Activated T-cell treated with anti-CD3 and anti-CD28 coated beads, Interleukin-2, amount 50 U/mL, for 4 hours (primary cell): ENCODE measurements around the gene APOL4. TPM values are rescaled to one million over a fixed set of nuclear protein-coding genes. Genes with fewer than 3 reads are reported as not detected.
"Not testable (repeated sequence)": the region's sequence is repeated elsewhere in the genome, so short reads cannot be mapped to it uniquely, and the experiment has no call there.

Experiments used
- ATAC-seq, 2 donors: fragments of 200-7000 bp; cut with Tn5 transposase; one replicate each; pipeline ENCODE4 v1.10.0; 2021
- DNase-seq: peaks from one replicate; pipeline ENCODE4 v3.0.0-alpha.2; 2020
- H3K27me3 Mint-ChIP-seq: one replicate; pipeline ENCODE4 v1.8.0; 2021; ENCODE audit warnings: low read depth, mixed read lengths
- H3K36me3 Mint-ChIP-seq: one replicate; pipeline ENCODE4 v1.8.0; 2022; ENCODE audit warnings: mixed read lengths; ENCODE audit not compliant: insufficient read depth
- H3K4me1 Mint-ChIP-seq: one replicate; pipeline ENCODE4 v1.8.0; 2021; ENCODE audit warnings: low read depth, mixed read lengths
- H3K4me3 Mint-ChIP-seq: one replicate; pipeline ENCODE4 v1.8.0; 2021; ENCODE audit warnings: mild to moderate bottlenecking, moderate library complexity, mixed read lengths
- H3K9me3 Mint-ChIP-seq: one replicate; pipeline ENCODE4 v1.8.0; 2021; ENCODE audit warnings: mixed read lengths
- total RNA-seq, 3 donors: library from RNA; stranded (reverse); gene quantifications; one replicate each; pipeline ENCODE4 v1.2.1, GENCODE V29; 2021

APOL4 gene
- total RNA-seq, 3 donors from 2014 or later = 0.27 TPM; not detected in 2

DNA sequence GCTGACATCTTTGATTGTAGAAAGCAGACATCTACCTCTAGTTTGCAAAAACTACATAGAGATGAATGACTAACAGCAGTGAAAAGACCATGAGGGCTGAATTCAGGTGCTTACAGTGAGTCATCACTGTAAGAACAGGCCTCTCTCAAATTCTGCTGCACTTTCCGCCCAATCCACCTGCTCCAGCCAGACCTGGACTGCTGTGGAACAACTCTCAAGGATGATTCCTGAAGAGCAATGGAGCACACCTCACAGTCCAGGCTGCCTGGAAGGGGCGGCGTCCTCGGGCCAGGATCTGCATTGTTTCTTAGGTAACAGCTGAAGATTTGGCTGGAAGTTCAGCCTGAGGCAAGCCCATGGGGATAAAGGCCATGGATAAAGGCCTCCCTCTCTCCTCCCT, 22.6 kb upstream of the APOL4 start:
- no peak for ATAC-seq
- no peak for DNase-seq
- H3K36me3 Mint-ChIP-seq = peaks cover 24% of the 10 kb centered on the region
- no peak overlapping the region for H3K4me3 Mint-ChIP-seq
- H3K9me3 Mint-ChIP-seq = no peaks in the 10 kb centered on the region
- H3K27me3 Mint-ChIP-seq = peaks cover 2% of the 10 kb centered on the region
- peaks cover 12% of the 10 kb centered on the region for H3K4me1 Mint-ChIP-seq

DNA sequence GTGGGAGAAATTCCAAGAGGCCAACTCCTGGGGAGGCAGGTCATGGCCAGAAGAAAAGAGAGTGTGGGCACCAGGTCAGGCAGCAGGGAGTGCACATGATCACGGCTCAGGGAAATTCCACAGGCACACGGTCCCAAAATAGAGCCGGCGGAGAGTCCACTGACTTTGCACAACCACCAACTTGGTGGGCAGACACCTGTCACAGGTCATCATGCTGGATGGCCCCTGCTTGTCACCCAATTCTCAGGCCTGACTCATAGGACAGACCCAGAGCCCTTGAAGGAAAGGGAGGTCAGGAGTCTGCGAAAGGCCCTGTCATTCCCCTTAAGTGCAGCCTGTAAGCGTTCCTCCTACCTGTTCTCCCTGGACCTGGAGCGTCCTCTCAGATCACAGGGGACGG, 21.9 kb upstream of the APOL4 start:
- DNase-seq = no peak
- H3K36me3 Mint-ChIP-seq = peaks cover 17% of the 10 kb centered on the region
- H3K9me3 Mint-ChIP-seq = no peaks in the 10 kb centered on the region
- H3K4me3 Mint-ChIP-seq = no peak overlapping the region
- peaks cover 12% of the 10 kb centered on the region for H3K4me1 Mint-ChIP-seq
- ATAC-seq = no peak
- H3K27me3 Mint-ChIP-seq = peaks cover 2% of the 10 kb centered on the region

DNA sequence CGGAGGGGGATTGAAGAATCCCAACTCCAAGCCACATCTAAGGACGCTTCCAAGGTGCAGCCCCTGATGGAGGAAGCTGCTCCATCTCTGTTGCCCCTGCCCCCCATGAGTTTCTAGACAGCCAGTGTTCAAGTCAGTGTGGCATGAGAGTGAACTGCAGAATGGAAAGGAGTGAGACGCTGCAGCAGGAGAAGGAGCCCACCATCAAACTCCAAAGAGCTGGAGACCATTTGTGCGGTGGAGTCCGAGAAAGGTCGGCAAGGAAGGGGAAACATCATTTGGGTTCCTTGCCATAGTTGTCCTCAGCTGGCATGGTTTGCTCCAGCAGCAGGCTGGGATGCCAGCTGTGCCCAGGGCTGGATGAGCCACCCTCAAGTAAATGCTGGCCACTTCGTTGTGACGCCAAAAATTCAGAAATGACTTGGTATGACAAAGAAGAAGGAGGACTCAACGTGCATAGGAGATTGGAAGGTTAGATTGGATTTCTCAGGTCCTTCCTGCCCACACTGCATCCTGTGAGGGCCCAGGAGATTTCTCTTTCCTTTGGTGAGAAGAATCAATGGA, 21.4 kb upstream of the APOL4 start:
- H3K9me3 Mint-ChIP-seq = no peaks in the 10 kb centered on the region
- H3K27me3 Mint-ChIP-seq = peaks cover 6% of the 10 kb centered on the region
- H3K36me3 Mint-ChIP-seq = peaks cover 16% of the 10 kb centered on the region
- H3K4me1 Mint-ChIP-seq = peaks cover 12% of the 10 kb centered on the region
- ATAC-seq (no peak), DNase-seq (no peak)
- no peak overlapping the region for H3K4me3 Mint-ChIP-seq

DNA sequence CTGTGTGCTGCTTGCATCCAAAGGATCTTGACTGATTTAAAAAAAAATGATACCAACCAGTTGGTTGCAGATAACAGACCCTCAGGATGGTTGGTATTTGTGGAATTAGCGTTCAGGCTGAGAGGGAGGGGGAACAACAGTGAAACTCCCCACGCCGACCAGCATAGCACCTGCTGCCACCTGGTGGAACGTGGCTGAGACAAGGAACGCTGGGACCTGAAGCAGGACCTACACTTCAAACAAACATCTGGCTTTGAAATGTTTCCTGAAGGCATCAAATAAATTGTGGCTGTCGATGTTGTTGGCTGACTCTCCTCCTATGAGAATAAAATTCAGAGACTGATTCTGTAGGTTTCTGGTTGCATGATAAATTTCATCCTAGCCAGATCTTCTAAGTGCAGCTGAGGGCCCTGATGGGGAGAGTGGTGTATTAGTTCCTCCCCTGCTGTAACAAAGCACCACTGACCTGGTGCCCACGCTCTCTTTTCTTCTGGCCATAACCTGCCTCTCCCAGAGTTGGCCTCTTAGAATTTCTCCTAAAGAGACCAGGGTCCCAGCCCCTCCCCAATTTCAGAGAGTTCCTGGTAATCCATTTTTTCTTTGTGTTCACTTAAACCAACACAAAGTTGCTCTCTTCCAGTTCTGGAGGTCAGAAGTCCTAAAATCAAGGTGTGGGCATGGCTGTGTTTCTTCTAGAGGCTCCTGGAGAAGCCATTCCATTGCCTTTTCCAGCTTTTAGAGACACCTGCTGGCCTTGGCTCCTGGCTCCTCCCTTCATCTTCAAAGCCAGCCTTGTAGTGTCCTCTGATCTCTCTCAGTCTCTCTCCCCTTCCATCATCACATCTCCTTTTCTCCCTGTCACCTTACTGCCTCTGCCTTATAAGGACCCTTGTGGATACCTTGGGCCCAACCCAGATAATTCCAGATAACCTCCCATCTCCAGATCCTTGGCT, 20.5 kb upstream of the APOL4 start:
- DNase-seq (peak; percentile 53), ATAC-seq (peak; percentile 84 to 87)
- peaks cover 6% of the 10 kb centered on the region for H3K27me3 Mint-ChIP-seq
- H3K4me3 Mint-ChIP-seq = peak overlapping the region; percentile 58
- no peaks in the 10 kb centered on the region for H3K9me3 Mint-ChIP-seq
- H3K36me3 Mint-ChIP-seq = peaks cover 11% of the 10 kb centered on the region
- H3K4me1 Mint-ChIP-seq = peaks cover 12% of the 10 kb centered on the region

DNA sequence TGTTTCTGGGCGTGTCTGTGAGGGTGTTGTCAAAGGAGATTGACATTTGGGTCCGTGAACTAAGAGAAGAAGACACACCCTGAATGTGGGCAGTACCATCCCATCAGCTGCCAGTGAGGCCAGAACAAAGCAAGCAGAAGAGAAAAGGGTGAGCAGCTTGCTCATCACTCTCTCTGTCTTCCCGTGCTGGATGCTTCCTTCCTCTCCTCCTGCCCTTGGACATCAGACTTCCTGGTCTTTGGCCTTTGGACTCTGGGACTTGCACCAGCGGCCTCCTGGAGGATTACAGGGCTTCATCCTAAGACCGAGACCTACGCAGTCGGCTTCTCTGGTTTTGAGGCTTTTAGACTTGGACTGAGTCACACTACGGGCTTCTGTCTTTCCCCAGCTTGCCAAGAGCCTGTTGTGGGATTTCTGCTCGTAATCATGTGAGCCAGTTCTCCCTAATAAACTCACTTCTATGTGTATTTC, 18.9 kb upstream of the APOL4 start:
- Mint-ChIP-seq H3K4me1 (peaks cover 12% of the 10 kb centered on the region), H3K27me3 (peaks cover 11% of the 10 kb centered on the region), H3K4me3 (no peak overlapping the region), H3K9me3 (no peaks in the 10 kb centered on the region), H3K36me3 (peaks cover 2% of the 10 kb centered on the region)
- DNase-seq (no peak), ATAC-seq (no peak)

DNA sequence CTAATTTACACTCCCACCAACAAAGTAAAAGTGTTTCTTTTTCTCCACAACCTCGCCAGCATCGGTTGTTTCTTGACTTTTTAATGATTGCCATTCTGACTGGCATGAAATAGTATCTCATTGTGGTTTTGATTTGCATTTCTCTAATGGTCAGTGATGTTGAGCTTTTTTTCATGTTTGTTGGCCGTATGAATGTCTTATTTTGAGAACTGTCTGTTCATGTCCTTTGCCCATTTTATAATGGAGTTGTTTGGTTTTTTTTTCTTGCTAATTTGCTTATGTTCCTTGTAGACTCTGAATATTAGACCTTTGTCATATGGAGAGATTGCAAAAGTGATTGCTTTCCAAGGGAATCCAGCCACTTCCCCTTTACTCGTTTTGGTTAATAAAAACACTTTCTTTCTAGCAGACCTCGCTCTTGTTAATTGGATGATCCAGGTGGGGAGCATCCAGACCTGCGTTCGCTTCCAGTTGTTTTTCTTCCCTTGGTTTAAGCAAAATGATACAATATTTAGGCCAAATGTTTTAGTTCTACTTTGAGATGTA, 17.1 kb upstream of the APOL4 start:
- Mint-ChIP-seq H3K4me1 (peaks cover 10% of the 10 kb centered on the region), H3K36me3 (no peaks in the 10 kb centered on the region), H3K4me3 (no peak overlapping the region), H3K27me3 (peaks cover 17% of the 10 kb centered on the region), H3K9me3 (no peaks in the 10 kb centered on the region)
- ATAC-seq (no peak), DNase-seq (no peak)

DNA sequence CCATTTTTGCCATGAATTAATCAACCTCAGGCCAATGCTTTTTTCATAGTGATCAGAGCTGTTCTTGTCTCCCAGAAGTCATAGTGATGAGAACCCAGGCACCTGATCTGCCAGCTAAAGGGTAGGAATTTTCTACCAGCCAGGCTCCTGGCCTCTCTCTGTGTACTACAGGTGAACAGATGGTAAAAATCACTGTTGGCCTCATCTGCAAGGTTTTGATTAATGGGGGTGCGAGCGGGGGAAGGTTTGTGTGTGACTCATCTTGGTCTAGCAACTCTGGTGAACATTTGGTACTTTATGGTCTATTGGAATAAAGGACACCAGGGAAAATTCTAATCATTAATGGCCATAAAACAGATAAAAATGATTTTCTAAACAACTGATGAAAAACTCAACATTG, 14.4 kb upstream of the APOL4 start:
- Mint-ChIP-seq H3K27me3 (peaks cover 22% of the 10 kb centered on the region), H3K4me1 (peaks cover 7% of the 10 kb centered on the region), H3K9me3 (no peaks in the 10 kb centered on the region), H3K4me3 (no peak overlapping the region), H3K36me3 (no peaks in the 10 kb centered on the region)
- ATAC-seq = no peak
- DNase-seq = no peak

DNA sequence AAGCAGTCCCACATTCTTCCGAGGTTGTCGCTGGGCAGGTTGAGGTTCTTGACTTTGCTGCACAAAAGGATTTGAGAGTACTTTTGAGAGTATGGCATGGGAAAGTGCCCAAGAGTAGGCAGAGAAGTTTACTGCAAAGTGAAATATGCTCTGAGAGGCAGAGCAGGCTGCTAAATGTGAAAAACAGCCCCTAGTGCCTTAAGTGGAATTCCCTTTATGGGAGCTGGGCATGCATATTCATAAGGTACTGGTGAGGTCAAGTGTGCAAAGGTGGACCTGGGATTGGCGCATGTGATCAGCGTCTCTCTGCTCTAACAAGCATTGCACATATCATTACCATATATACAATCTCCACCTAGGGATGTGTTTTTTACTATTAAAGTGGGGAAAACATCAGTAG, 12.0 kb upstream of the APOL4 start:
- H3K27me3 Mint-ChIP-seq = peaks cover 28% of the 10 kb centered on the region
- peaks cover 8% of the 10 kb centered on the region for H3K9me3 Mint-ChIP-seq
- peaks cover 10% of the 10 kb centered on the region for H3K4me1 Mint-ChIP-seq
- H3K36me3 Mint-ChIP-seq = no peaks in the 10 kb centered on the region
- no peak overlapping the region for H3K4me3 Mint-ChIP-seq
- DNase-seq (no peak), ATAC-seq (no peak)

DNA sequence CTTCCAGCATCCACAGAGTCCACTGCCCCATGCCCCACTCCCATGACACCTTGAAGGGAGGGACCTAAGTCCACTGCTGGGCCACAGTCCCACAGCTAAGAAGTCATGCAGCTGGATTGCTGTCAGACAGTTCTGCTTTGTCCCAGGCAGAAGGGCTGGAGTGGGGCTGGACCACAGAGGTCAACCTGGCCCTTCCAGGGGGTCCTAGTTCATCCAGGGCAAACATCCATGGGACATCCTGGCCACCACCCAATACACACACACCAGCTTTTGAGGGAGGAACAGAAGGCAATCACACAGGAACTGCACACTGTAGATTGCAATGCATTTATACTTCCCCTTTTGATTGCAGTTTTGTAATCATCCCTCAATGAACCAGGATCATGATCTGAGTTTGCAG, 11.3 kb upstream of the APOL4 start:
- Mint-ChIP-seq H3K4me3 (no peak overlapping the region), H3K27me3 (peaks cover 23% of the 10 kb centered on the region), H3K9me3 (peaks cover 8% of the 10 kb centered on the region), H3K36me3 (no peaks in the 10 kb centered on the region), H3K4me1 (peaks cover 10% of the 10 kb centered on the region)
- DNase-seq (no peak), ATAC-seq (no peak)

DNA sequence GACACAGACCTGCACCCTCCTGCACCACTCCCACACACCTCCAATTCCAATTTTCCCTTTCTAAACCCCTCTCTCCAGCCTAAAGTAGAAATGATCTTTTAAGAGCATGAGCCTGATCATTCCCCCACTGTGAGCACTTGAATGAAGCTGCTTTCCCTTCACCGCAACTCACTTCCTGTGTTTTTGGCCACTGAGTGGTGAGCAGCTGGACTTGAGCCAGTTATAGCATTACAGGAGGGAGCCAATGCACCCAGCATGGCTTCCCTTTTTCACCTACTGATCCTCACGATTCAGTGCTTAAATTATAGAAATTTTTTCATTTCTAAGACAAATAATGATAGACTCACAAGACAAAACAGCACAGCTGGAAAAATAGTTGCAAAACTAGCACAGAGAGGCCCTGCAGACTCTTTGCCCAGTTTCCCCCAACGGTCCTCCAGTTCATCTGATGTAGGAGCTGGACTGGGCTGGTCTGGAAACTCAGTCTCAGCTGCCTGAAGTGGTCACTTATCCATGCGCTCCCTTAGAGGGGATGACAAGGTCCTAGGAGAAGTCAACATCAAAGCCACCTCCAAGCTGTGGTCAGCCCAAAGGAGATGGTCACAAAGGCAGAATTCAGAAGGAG, 9.7 kb upstream of the APOL4 start:
- Mint-ChIP-seq H3K4me1 (peaks cover 10% of the 10 kb centered on the region), H3K9me3 (peaks cover 8% of the 10 kb centered on the region), H3K4me3 (no peak overlapping the region), H3K36me3 (no peaks in the 10 kb centered on the region), H3K27me3 (peaks cover 23% of the 10 kb centered on the region)
- no peak for DNase-seq
- ATAC-seq = no peak

DNA sequence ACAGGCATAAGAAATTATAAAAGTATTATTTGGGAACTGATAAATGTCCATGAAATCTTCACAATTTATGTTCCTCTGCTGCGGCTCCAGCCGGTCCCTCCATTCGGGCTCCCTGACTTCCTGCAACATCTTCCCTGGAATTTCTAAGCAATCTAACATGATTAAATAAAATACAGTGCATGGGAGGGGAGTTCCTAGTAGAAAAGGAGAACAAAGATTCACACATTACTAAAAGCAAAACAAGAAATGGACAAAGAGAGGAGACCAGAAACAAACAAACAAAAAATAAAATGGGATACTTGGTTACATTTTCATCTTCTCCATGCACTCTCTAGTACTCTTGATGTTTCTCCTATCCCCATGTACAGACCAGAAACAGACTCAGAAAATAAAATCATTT, 8.6 kb upstream of the APOL4 start:
- ATAC-seq = no peak
- H3K4me3 Mint-ChIP-seq = no peak overlapping the region
- H3K27me3 Mint-ChIP-seq = peaks cover 16% of the 10 kb centered on the region
- H3K4me1 Mint-ChIP-seq = peaks cover 10% of the 10 kb centered on the region
- no peaks in the 10 kb centered on the region for H3K36me3 Mint-ChIP-seq
- no peak for DNase-seq
- peaks cover 8% of the 10 kb centered on the region for H3K9me3 Mint-ChIP-seq

DNA sequence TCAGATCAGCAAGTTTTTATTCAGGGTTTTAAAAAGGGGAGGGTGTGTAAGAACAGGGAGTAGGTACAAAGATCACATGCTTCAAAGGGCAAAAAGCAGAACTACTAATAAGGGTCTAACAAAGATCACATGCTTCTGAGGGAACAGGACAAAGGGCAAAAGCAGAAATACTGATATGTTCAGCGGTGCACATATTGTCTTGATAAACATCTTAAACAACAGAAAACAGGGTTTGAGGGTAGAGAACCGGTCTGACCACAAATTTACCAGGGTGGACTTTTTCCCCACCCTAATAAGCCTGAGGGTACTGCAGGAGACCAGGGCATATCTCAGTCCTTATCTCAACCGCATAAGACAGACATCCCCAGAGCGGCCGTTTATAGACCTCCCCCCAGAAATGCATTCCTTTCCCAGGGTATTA, 7.9 kb upstream of the APOL4 start:
- Mint-ChIP-seq H3K4me1 (peaks cover 10% of the 10 kb centered on the region), H3K27me3 (peaks cover 13% of the 10 kb centered on the region)
- H3K9me3 Mint-ChIP-seq, DNase-seq, H3K36me3 Mint-ChIP-seq, ATAC-seq, H3K4me3 Mint-ChIP-seq: not testable (repeated sequence)

DNA sequence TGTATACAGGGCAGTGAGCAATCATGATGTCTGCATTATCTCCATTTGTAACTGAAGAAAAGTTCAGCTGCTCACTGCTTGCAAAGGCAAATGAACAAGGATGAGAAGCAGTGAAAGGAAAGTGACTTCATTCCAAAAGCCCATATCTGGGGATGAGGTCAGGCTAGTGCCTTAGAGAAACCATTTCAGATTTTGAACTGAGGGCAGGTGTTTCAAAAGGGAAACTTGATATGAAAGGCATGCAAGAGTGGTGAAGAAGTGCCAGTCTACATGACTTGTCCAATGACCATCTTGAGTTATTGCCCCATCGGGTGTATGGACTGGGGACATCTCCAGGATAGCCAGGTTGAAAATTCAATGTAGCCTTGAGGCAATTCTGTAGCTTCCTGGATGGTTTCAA, 7.3 kb upstream of the APOL4 start:
- peaks cover 13% of the 10 kb centered on the region for H3K27me3 Mint-ChIP-seq
- no peak overlapping the region for H3K4me3 Mint-ChIP-seq
- no peak for ATAC-seq
- no peak for DNase-seq
- H3K9me3 Mint-ChIP-seq = peaks cover 8% of the 10 kb centered on the region
- peaks cover 10% of the 10 kb centered on the region for H3K4me1 Mint-ChIP-seq
- H3K36me3 Mint-ChIP-seq = no peaks in the 10 kb centered on the region

DNA sequence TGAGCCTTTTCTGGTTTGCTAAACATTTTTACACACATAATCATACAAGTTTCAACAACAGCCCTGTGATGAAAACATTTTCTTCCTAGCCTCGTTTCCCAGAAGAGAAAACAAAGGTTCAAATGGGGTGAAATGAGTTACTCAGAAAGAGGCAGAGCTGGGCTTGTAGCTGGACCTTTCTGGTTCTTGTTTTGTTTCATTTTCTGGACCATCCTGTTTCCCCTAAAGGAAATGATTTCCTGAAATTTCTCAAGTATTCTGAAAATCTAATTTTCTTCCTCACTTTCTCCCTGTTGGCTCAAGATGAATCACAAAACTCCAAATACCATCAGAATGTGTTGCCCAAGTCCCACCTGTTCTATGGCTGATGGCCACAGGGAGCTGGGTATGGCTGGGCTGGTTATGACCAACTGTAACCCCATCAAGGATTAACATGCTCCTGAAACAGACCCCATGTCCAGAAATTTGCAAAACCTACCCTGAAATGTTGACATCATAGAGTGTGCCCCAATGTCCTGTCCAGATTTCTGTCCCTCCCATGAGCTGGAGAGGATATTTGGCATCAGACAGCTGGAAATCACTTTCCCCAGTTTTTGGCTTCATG, 6.7 kb upstream of the APOL4 start:
- H3K9me3 Mint-ChIP-seq = peaks cover 8% of the 10 kb centered on the region
- ATAC-seq (no peak), DNase-seq (no peak)
- H3K27me3 Mint-ChIP-seq = peaks cover 13% of the 10 kb centered on the region
- H3K36me3 Mint-ChIP-seq = no peaks in the 10 kb centered on the region
- H3K4me3 Mint-ChIP-seq = no peak overlapping the region
- peaks cover 10% of the 10 kb centered on the region for H3K4me1 Mint-ChIP-seq
